ENCODE data around the gene CHRNA4.
"Not testable (repeated sequence)": the region's sequence is repeated elsewhere in the genome, so short reads cannot be mapped to it uniquely, and the experiment has no call there.

Gene CHRNA4

GRCh38 chr20:63346131-63347080 lies 14.7 kb downstream of the CHRNA4 start:
- DNase-seq (ENCODE audit: insufficient read length, low spot score): no peak
- no peak for TF ChIP-seq CTCF (IDR thresholded peaks at IDR 0.05; ENCODE audit: insufficient read depth, missing control alignments)
- no peak for FAIRE-seq

- DNase-seq (ENCODE audit: insufficient read length, low spot score) (no peak), FAIRE-seq (no peak)
- TF ChIP-seq CTCF (IDR thresholded peaks at IDR 0.05; ENCODE audit: insufficient read depth, missing control alignments): no peak
Measured at GRCh38 chr20:63345328-63346100, 15.6 kb downstream of the CHRNA4 start.

GRCh38 chr20:63344616-63345327 lies 16.4 kb downstream of the CHRNA4 start:
- TF ChIP-seq CTCF (IDR thresholded peaks at IDR 0.05; ENCODE audit: insufficient read depth, missing control alignments): no peak
- DNase-seq (ENCODE audit: insufficient read length, low spot score) (no peak), FAIRE-seq (no peak)

- FAIRE-seq: no peak
- DNase-seq (ENCODE audit: insufficient read length, low spot score): no peak
- no peak for TF ChIP-seq CTCF (IDR thresholded peaks at IDR 0.05; ENCODE audit: insufficient read depth, missing control alignments)
Measured at GRCh38 chr20:63343460-63344445, 17.4 kb downstream of the CHRNA4 start.

- FAIRE-seq: no peak
- no peak for DNase-seq (ENCODE audit: insufficient read length, low spot score)
Measured at GRCh38 chr20:63342561-63343459, 18.3 kb downstream of the CHRNA4 start.

GRCh38 chr20:63340158-63340688 lies 20.9 kb downstream of the CHRNA4 start:
- not testable (repeated sequence) for FAIRE-seq; DNase-seq (ENCODE audit: insufficient read length, low spot score)

More at GRCh38 chr20:63342561-63343459, 18.3 kb downstream of the CHRNA4 start:
- no peak for TF ChIP-seq CTCF (IDR thresholded peaks at IDR 0.05; ENCODE audit: insufficient read depth, missing control alignments)

GRCh38 chr20:63339154-63340094 lies 21.7 kb downstream of the CHRNA4 start:
- DNase-seq (ENCODE audit: insufficient read length, low spot score): not testable (repeated sequence)
- peak; percentile 21 for FAIRE-seq
